A673 (cell line): Measurements from ENCODE around the gene THRSP.

Source experiments
- CTCF ChIP-seq: fragments of 300-800, 200-600 bp; sonication (generic); conservative IDR thresholded peaks from 2 replicates; pipeline ENCODE4 v1.5.1; 2017; ENCODE audit warnings: low read depth, mild to moderate bottlenecking, antibody characterized with exemption, low read length, moderate library complexity, mixed read lengths
- EZH2 ChIP-seq: fragments of 200-600 bp; sonication (generic); IDR thresholded peaks from 2 replicates; pipeline ENCODE4 v1.6.1; 2017; ENCODE audit warnings: borderline replicate concordance, low read depth, mild to moderate bottlenecking, mixed read lengths, antibody characterized with exemption, low read length; ENCODE audit not compliant: poor library complexity, severe bottlenecking

- TF ChIP-seq CTCF (no peak), EZH2 (no peak)
Measured at GRCh38 chr11:78062671-78063070, 990 bp upstream of the THRSP start.
